Urinary bladder (tissue), 4 donors: ENCODE results near the gene FUT2. TPM values are rescaled to one million over a fixed set of nuclear protein-coding genes. Genes with fewer than 3 reads are reported as not detected.
A peak's percentile ranks its signal among the peaks of the same experiment; 100 is the strongest.

ENCODE experiments used
- DNase-seq: peaks from one replicate; pipeline ENCODE4 v3.0.0-alpha.2; 2015; ENCODE audit errors: extremely low spot score
- H3K27ac ChIP-seq: one replicate; pipeline ENCODE4 v1.5.1; 2013; ENCODE audit warnings: low read depth, mild to moderate bottlenecking, moderate library complexity
- H3K36me3 ChIP-seq: one replicate; pipeline ENCODE4 v1.6.1; 2013; ENCODE audit warnings: mild to moderate bottlenecking, moderate library complexity; ENCODE audit not compliant: insufficient read depth
- H3K4me1 ChIP-seq: one replicate; pipeline ENCODE4 v1.6.1; 2013; ENCODE audit warnings: mild to moderate bottlenecking, moderate library complexity; ENCODE audit not compliant: insufficient read depth
- H3K4me3 ChIP-seq: one replicate; pipeline ENCODE4 v1.5.1; 2013; ENCODE audit warnings: low read depth, low read length
- whole genome bisulfite sequencing: extraction: QIAGEN DNeasy Blood & Tissue Kit; methylation state at CpG from one replicate; pipeline ENCODE4 v1.1.7; 2013; 5-methylcytosine and 5-hydroxymethylcytosine counted together
- polyA plus RNA-seq: library from polyadenylated mRNA; stranded (reverse); fragments of 200-250 nt; gene quantifications from one replicate; pipeline ENCODE4 v1.2.3, GENCODE V29; 2013
- total RNA-seq: library from RNA; depleted of rRNA; stranded (reverse); fragments of >200 nt; gene quantifications from one replicate; pipeline ENCODE4 v1.2.3, GENCODE V29; 2014
- donor health status: healthy with polysubstance abuse.
- donor health status: healthy.

The FUT2 gene
- total and polyA plus RNA-seq, 2 donors = 0.41 to 0.79 TPM

- WGBS = 64% methylated on average over 22 of the region's 22 CpGs
- Histone ChIP-seq H3K4me1 (no peaks in the 10 kb centered on the region), H3K4me3 (no peak overlapping the region), H3K27ac (no peak overlapping the region), H3K36me3 (no peaks in the 10 kb centered on the region)
- no peak for DNase-seq
Measured at GRCh38 chr19:48737360-48737998, 41.7 kb downstream of the FUT2 start.

GRCh38 chr19:48738557-48739403, 43.0 kb downstream of the FUT2 start:
- H3K4me1 ChIP-seq = no peaks in the 10 kb centered on the region
- peak overlapping the region; percentile 55 for H3K4me3 ChIP-seq
- H3K27ac ChIP-seq = peak overlapping the region; percentile 56
- 1% methylated on average over 95 of the region's 96 CpGs for WGBS
- no peak for DNase-seq
- H3K36me3 ChIP-seq = no peaks in the 10 kb centered on the region

- H3K27ac ChIP-seq = peak overlapping the region; percentile 56
- WGBS = 14% methylated on average over 51 of the region's 51 CpGs
- no peaks in the 10 kb centered on the region for H3K36me3 ChIP-seq
- peak overlapping the region; percentile 55 for H3K4me3 ChIP-seq
- no peaks in the 10 kb centered on the region for H3K4me1 ChIP-seq
- DNase-seq = no peak
Measured at GRCh38 chr19:48739404-48740163, 43.8 kb downstream of the FUT2 start.

GRCh38 chr19:48740164-48740972, 44.6 kb downstream of the FUT2 start, which contains the start of gene RASIP1:
Gene RASIP1 (minus strand): TSS chr19:48740610. CDS start chr19:48740282, 328 bp downstream.
- DNase-seq = no peak
- Histone ChIP-seq H3K4me3 (peak within 1 kb of the TSS; percentile 55), H3K36me3 (no peaks in the 10 kb centered on the region), H3K27ac (no peak within 1 kb of the TSS), H3K4me1 (no peaks in the 10 kb centered on the region)
- WGBS = 60% methylated on average over 27 of the region's 27 CpGs

GRCh38 chr19:48741129-48741999, 45.6 kb downstream of the FUT2 start:
- Histone ChIP-seq H3K36me3 (no peaks in the 10 kb centered on the region), H3K4me1 (no peaks in the 10 kb centered on the region), H3K27ac (no peak overlapping the region), H3K4me3 (no peak overlapping the region)
- no peak for DNase-seq
- 37% methylated on average over 35 of the region's 35 CpGs for WGBS

- no peak overlapping the region for H3K27ac ChIP-seq
- no peak for DNase-seq
- no peaks in the 10 kb centered on the region for H3K36me3 ChIP-seq
- no peak overlapping the region for H3K4me3 ChIP-seq
- no peaks in the 10 kb centered on the region for H3K4me1 ChIP-seq
- 90% methylated on average over 11 of the region's 11 CpGs for WGBS
Measured at GRCh38 chr19:48742096-48742495, 46.3 kb downstream of the FUT2 start.

- H3K4me1 ChIP-seq = no peaks in the 10 kb centered on the region
- no peak for DNase-seq
- WGBS = 25% methylated on average over 33 of the region's 33 CpGs
- no peak overlapping the region for H3K4me3 ChIP-seq
- no peak overlapping the region for H3K27ac ChIP-seq
- no peaks in the 10 kb centered on the region for H3K36me3 ChIP-seq
Measured at GRCh38 chr19:48745208-48745995, 49.6 kb downstream of the FUT2 start.

- Histone ChIP-seq H3K4me1 (no peaks in the 10 kb centered on the region), H3K27ac (no peak overlapping the region), H3K36me3 (no peaks in the 10 kb centered on the region), H3K4me3 (no peak overlapping the region)
- WGBS = 75% methylated on average over 8 of the region's 8 CpGs
- DNase-seq = no peak
Measured at GRCh38 chr19:48746110-48746509, 50.3 kb downstream of the FUT2 start.

GRCh38 chr19:48746738-48747575, 51.2 kb downstream of the FUT2 start, which contains the start of gene IZUMO1:
Gene IZUMO1 (minus strand): TSS chr19:48746909. CDS start chr19:48745859, 1,050 bp downstream.
- 9% methylated on average over 31 of the region's 31 CpGs for WGBS
- peak; percentile 76 for DNase-seq
- Histone ChIP-seq H3K4me3 (peak within 1 kb of the TSS; percentile 15), H3K4me1 (no peaks in the 10 kb centered on the region), H3K27ac (no peak within 1 kb of the TSS), H3K36me3 (no peaks in the 10 kb centered on the region)

- no peak for DNase-seq
- WGBS = 70% methylated on average over 4 of the region's 4 CpGs
- Histone ChIP-seq H3K36me3 (no peaks in the 10 kb centered on the region), H3K4me1 (peaks cover 2% of the 10 kb centered on the region), H3K27ac (no peak overlapping the region), H3K4me3 (no peak overlapping the region)
Measured at GRCh38 chr19:48749571-48750198, 53.9 kb downstream of the FUT2 start.

- 94% methylated on average over 31 of the region's 31 CpGs for WGBS
- no peak for DNase-seq
- Histone ChIP-seq H3K27ac (no peak overlapping the region), H3K4me1 (peaks cover 2% of the 10 kb centered on the region), H3K4me3 (no peak overlapping the region), H3K36me3 (no peaks in the 10 kb centered on the region)
Measured at GRCh38 chr19:48750351-48750750, 54.6 kb downstream of the FUT2 start.
